Measurements from ENCODE around the gene IL23R.

DNA sequence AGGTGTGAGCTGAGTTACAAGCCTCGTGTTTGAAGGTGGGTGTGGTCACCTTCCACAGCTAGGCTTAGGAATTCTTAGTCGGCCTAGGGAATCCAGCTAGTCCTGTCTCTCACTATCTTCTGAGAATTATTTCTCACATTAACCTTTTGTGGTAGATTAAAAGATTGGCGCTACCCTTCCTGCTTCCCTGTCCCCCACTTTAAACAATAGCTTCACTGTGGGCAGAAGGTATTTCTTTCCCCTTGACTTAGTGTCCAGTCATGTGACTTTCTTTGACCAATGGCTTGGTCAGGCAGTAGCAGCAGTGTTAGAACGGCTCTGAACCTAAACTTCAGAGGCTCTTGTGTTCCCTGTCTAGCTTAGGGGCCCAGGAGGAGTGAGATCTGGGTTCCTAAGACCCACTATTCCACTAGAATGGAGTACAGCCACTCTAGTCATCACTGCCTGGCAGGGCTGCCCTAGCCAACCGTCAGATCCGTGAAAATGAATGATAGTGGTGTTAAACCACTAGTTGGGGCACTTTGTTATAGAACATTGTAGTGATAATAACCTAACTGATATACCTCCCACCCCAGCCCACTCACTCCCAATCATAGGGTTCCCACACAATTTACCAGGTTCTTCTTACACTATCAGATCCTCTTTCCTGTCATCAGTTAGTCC lies 17.6 kb upstream of the IL23R start:
- TF ChIP-seq POLR2A (IDR thresholded peaks at IDR 0.05): no peak
- no peak for TF ChIP-seq CTCF (IDR thresholded peaks at IDR 0.05)
- TF ChIP-seq POLR2AphosphoS5 (IDR thresholded peaks at IDR 0.05): no peak
